HG02943 (cell line): ENCODE results near the gene ZNF574.

ENCODE experiments used
- ATAC-seq: cut with Tn5 transposase; IDR thresholded peaks from one replicate; pipeline ENCODE4 v1.9.1; 2021; ENCODE audit warnings: mild to moderate bottlenecking, low read depth, moderate library complexity; ENCODE audit not compliant: unreplicated experiment

The ZNF574 gene

GRCh38 chr19:42121036-42121621, 45.2 kb downstream of the ZNF574 start:
- no peak for ATAC-seq

DNA sequence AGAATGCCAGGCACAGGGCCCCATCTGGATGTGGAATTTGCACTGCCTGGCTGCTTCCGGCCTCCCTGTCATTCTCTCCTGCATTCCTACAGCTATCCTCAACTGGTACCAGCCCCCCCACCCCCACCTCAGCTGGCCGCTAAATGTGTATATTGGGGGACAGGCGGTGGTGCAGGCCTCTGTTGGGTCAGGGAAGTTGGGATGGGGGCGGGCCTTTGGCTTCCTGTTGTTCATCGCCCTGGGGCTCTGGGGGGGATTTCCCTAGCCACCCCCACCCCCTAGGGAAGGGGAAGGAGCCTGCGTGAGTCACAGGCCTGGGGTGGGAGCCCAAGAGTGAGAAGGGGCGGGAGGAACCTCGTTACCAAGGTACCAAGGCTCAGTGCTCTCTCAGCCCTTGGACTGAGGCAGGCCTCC, 45.7 kb downstream of the ZNF574 start:
- no peak for ATAC-seq

DNA sequence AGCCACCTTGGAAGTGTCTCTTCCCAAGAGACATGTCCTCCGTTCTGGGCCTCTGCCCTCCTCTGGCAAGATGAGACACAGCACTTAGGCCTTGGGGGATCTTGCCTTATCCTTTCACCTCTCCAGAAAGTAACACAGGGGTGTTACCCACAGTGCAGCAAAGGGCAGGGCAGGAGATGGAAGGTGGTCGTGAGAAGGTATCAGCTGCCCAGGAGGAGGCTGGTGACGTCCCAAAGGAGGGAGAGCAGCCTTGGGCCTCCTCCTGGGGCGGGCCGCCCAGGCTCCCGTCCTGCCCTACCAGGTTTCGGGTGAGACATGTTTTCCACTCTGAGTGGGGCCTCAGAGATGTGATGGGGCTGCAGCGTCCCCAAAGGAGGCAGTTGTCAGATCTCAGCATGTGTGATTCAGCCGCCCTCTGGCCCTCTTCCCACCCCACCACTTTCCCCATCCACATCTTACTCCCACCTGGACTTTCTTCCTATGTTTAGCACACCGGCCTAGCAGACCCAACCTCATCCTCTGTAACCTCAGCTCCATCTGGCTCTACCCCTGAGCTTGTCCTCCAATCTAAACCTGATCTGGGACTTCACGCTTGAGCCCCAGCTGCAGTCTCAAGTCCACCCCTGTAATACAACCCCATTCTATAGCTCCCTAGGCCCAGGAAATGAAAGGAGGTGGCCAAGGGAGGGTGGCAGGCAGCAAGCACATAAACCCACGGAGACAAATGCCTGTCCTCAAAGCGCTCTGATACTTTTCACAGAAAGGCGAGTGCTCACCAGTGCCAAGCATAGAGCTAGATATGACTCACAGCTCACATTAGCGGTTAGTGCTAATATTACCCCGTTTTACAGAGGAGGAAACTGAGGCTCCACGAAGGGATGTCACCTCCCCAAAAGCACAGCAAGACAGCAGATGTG, 47.0 kb downstream of the ZNF574 start:
- ATAC-seq: no peak

- no peak for ATAC-seq
These were observed 47.8 kb downstream of the ZNF574 start for GRCh38 chr19:42123765-42124164.

DNA sequence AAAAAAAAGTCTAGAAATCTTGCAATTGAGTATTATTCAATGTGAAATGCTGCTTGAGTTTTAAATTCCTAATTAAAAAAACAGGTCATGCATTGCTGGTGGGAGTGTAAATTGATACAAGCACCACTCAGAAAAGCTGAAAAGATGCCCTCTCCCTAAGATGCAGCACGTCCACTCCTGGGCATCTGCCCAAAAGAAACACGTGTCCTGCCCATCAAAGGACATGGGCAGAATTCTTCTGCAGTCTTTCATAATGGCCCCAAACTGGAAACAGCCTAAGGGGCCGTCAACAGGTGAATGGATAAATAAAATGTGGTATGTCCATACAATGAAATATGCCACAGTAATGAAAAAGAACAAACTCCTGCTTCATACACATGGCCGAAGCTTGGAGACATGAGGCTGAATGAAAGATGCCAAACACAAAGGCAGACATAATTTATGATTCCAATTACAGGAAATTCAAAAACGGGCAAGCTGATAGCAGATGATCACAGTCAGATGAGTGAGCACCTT, 48.5 kb downstream of the ZNF574 start:
- no peak for ATAC-seq

- no peak for ATAC-seq
These were observed 49.6 kb downstream of the ZNF574 start for GRCh38 chr19:42125536-42125935.

DNA sequence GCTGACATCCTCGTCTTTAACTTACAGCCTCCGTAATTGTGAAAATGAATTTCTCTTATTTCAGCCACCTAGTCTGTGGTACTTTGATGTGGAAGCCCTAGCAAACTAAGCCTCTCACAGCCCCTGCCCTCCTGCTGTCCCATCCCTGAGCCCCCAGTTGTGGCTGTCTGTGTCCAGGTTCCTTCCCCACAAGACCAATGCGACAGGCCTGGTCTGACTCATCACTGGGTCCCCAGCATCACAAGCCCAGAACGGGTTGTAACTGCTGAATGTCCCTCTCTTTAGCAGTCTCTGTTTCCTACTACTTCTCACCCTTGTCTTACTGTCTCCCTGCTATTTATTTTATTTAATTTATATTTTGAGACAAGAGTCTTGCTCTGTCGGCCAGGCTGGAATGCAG, 50.6 kb downstream of the ZNF574 start:
- ATAC-seq: no peak

GRCh38 chr19:42129399-42130253, 53.7 kb downstream of the ZNF574 start:
- ATAC-seq: peak; percentile 54

DNA sequence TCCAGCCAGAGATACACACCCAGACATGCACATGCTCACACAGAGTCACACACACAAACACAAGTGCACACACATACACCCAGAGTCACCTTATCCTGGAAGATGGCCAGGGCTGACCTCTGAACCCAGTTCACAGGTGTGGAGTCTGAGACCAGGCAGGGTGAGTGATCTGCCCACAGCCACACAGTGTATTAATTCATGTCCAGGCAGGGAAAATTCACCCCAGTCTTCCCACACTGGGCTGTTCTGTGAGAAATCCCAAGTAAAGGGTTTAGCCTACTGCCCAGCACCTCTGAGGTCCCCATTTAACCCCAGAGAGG, 54.2 kb downstream of the ZNF574 start:
- ATAC-seq: no peak
